Choroid plexus epithelial cell (primary cell): ENCODE results near the gene OR1L8.
"Not testable (repeated sequence)": the region's sequence is repeated elsewhere in the genome, so short reads cannot be mapped to it uniquely, and the experiment has no call there.

ENCODE experiments used
- DNase-seq: peaks from one replicate; pipeline ENCODE4 v3.0.0-alpha.2; 2010; ENCODE audit warnings: low read depth
- H3K4me3 ChIP-seq: 2 replicates; pipeline ENCODE4 v1.5.1; 2011; ENCODE audit warnings: low read depth, mild to moderate bottlenecking, control low read depth, low read length, moderate library complexity
- CTCF ChIP-seq: conservative IDR thresholded peaks from 2 replicates; pipeline ENCODE4 v1.5.1; 2011; ENCODE audit warnings: low read depth, mild to moderate bottlenecking, control low read depth, inconsistent platforms, low read length, moderate library complexity

OR1L8 gene

GRCh38 chr9:122546196-122546595 lies 37.0 kb downstream of the OR1L8 start:
- no peak overlapping the region for H3K4me3 ChIP-seq
- TF ChIP-seq CTCF, result no peak
- DNase-seq, result no peak

- no peak overlapping the region for H3K4me3 ChIP-seq
- no peak for TF ChIP-seq CTCF
- no peak for DNase-seq
Measured at GRCh38 chr9:122538757-122539156, 44.4 kb downstream of the OR1L8 start.

GRCh38 chr9:122537066-122537465 lies 46.1 kb downstream of the OR1L8 start:
- DNase-seq, H3K4me3 ChIP-seq: not testable (repeated sequence)

- DNase-seq, result no peak
- H3K4me3 ChIP-seq, result no peak overlapping the region
- no peak for TF ChIP-seq CTCF
Measured at GRCh38 chr9:122536134-122536533, 47.0 kb downstream of the OR1L8 start.

GRCh38 chr9:122531157-122531556 lies 52.0 kb downstream of the OR1L8 start:
- not testable (repeated sequence) for DNase-seq, H3K4me3 ChIP-seq

GRCh38 chr9:122527193-122527592 lies 56.0 kb downstream of the OR1L8 start, which contains the start of gene OR1N1:
OR1N1 (minus strand) TSS chr9:122527293; CDS start chr9:122527293, 0 bp downstream.
- H3K4me3 ChIP-seq, result no peak within 1 kb of the TSS
- no peak for DNase-seq
- TF ChIP-seq CTCF, result no peak

GRCh38 chr9:122526602-122527001 lies 56.6 kb downstream of the OR1L8 start:
- no peak overlapping the region for H3K4me3 ChIP-seq
- no peak for DNase-seq
- no peak for TF ChIP-seq CTCF

- no peak for TF ChIP-seq CTCF
- DNase-seq, result no peak
- H3K4me3 ChIP-seq, result no peak overlapping the region
Measured at GRCh38 chr9:122519376-122519775, 63.8 kb downstream of the OR1L8 start.
